HG03175 (cell line): ENCODE measurements around the gene INTS13.
"Not testable (repeated sequence)": the region's sequence is repeated elsewhere in the genome, so short reads cannot be mapped to it uniquely, and the experiment has no call there.

ENCODE experiments used
- ATAC-seq: cut with Tn5 transposase; IDR thresholded peaks from one replicate; pipeline ENCODE4 v1.9.1; 2021; ENCODE audit warnings: mild to moderate bottlenecking, moderate library complexity; ENCODE audit not compliant: unreplicated experiment

The INTS13 gene, protein sequence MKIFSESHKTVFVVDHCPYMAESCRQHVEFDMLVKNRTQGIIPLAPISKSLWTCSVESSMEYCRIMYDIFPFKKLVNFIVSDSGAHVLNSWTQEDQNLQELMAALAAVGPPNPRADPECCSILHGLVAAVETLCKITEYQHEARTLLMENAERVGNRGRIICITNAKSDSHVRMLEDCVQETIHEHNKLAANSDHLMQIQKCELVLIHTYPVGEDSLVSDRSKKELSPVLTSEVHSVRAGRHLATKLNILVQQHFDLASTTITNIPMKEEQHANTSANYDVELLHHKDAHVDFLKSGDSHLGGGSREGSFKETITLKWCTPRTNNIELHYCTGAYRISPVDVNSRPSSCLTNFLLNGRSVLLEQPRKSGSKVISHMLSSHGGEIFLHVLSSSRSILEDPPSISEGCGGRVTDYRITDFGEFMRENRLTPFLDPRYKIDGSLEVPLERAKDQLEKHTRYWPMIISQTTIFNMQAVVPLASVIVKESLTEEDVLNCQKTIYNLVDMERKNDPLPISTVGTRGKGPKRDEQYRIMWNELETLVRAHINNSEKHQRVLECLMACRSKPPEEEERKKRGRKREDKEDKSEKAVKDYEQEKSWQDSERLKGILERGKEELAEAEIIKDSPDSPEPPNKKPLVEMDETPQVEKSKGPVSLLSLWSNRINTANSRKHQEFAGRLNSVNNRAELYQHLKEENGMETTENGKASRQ

DNA sequence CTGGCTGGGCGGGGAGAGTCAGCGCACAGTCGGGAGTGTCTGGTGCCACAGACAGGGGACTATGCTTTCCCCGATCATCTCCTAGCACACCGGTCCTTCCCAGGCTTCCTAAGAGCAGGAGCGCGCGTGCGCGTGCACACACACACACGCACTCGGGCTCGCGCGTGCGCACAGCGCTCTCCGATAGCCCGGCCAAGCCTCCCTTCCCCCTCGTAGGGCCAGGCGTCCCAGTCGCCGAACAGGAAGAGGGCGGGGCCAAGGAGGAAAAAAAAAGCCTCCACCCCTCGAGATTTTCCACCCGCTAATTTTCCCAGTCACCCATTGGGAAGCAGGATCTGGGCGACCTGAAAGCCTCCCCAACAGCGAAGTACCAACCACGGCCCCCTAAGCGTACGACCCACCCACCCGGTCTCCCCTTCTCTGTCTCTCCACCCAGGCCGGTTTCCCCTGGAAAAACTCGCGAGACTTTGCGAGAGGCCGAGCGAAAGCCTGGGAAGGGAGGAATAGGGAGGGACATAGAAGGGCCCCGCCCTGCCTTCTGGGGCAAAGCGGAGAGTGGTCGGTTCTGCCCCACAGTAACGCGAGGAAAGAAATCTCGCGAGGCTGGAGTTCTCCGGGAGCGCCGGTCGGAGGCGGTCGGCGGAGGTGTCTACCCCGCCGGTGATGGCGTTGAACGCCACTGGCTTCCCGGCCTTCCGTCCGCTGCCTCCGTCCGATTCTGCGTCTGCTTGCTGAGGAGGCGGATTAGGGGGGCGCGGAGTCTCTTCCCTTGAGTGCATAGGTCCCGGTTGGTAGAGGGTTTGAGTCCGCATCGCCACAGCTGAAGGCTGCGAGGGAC lies at the start of gene INTS13, which contains the start of gene FGFR1OP2:
INTS13 (minus strand) TSS at position 119 of the 838 bp plus-strand sequence. CDS start 1,178 bp downstream, outside the sequence.
FGFR1OP2 (plus strand) TSS at position 608 of the 838 bp plus-strand sequence. CDS start 15,689 bp downstream, outside the sequence.
- ATAC-seq = peak; percentile 84

DNA sequence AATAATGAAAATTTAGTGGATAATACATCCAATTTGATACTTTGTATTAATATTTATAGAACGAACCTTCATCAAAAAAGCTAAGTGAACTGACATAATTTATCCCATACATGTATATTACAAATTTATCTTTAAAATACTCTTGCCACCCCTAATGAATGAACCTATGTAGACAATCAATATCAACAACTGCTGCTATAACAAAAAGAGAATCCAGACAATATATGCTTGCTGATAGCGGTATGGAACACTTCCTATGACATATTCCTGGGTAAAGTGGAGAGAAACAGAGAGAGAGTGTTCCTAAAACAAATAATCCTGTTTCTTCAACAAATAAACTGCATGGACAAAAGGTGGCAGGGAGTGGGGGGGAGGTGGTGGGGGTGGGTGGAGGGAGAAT lies 45.1 kb upstream of the INTS13 start:
- no peak for ATAC-seq

DNA sequence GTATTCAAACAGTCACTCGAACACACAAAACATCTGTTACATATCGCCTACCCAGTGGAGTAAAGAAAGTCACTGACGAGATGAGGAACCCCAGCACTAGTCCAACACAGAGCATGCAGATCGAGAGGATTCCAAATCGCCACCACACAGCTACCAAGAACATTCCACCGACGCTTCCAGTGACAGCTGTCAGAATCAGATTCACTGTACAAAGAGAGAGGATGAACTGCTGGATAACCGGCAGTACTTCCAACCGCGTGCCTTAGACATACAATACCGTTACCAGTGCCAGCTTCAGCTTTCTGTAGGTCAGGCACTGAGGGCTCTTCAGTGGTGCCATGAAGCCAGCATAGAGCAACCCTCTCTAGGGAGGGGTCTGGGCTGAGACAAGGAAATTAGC lies 42.0 kb upstream of the INTS13 start:
- ATAC-seq = no peak

DNA sequence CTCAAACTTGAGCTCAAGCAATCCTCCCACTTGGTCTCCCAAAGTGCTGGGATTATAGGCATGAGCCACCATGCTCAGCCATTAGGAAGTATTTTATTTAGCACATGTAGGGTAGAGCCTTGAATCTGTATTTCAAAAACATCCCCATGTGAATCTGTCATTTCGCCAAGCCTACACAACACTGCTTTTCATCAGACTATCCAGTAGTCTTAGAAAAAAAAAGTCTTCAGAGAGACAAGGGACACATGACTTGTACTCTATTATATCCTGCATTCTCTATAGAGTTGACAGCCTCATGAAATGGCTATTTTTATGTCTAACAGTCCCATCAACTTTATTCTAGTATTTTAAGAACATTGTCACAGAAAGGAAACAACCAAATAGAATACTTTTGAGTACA lies 41.0 kb upstream of the INTS13 start:
- ATAC-seq = no peak

DNA sequence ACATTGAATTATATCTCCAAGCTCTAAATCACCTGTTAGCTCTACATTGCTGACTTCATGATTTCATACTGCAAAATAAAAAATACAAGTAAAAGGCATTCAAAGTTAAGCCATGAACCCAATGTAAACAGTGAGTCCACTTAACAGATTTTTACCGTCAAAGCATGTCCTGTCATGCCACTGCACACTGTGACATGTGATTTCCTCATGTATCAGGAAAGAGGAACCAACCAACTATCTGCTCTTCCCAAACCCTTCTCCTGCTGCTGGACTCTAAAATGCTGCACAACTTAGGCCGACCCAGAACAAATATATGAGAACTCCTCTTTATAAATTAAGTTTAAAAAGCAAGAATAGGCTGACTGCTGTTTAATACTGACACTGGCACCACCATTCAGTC lies 38.9 kb upstream of the INTS13 start:
- ATAC-seq = no peak

DNA sequence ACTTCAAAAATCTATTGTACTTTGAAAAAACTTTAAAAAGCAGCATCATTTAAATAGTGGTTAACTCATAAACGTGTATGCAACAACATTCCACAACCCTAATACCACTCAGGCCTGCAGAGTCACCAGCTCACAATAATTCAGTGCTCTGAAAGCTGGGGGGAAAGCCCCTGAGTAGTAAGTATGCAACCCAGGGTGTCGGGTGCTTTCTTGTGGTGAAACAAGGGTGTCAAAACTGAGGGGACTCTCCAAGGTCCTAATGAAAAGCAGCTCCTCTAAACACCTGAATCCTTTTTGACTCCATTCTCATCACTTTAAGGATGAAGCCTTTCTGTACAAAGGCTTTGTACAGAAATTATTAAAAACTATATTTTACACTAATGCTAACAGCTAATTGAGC lies 34.2 kb upstream of the INTS13 start:
- peak; percentile 92 for ATAC-seq

DNA sequence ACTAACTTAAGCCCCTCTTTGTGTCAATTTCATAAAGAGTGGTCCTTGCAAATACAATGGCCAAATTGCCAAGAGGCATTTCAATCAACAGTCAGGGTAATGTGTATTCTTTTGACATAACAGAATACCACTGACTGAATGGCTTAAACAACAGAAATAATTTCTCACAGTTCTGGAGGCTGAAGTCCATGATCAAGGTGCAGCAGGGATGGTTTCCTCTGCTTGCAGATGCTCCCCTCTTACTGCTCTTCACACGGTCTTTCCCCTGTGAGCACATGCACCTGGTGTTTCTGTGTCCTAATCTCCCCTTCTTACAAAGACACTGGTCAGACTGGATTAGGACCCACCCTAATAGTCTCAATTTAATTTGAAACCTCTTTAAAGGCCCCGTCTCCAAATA lies 32.4 kb upstream of the INTS13 start:
- ATAC-seq = no peak

DNA sequence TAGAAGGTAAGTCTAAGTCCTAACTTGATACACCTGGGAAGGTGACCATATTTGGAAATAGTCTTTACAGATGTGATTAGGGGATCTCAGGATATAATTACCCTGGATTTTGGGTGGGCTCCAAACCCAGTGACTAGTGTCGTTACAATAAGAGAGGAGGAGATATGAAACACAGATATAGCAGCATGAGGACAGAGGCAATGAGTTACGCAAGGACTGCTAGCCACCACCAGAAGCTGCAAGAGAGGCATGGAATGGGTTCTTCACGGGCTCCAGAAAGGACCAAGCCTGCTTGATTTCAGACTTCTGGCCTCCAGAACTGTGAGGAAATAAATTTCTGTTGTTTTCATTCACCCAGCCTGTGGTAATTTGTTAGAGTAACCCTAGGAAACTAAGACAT lies 29.1 kb upstream of the INTS13 start:
- ATAC-seq = no peak

DNA sequence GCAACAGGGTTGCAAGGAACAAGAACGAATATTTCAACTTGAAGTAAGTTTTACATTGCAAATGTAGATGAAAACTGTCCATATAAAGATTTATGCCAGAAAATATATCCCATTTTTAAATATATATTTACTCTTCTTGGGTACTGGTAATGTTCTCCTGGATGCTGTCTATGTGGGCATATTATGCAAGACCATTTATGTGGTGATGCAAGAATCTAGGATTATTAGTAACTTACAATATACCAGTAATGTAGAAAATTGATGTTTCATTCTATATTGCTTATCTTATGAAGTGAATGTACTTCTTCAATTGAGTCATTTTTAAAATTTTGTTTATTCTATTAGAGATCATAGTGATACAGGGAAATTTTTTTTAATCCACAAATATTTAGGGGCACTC lies 25.6 kb upstream of the INTS13 start:
- ATAC-seq = no peak

DNA sequence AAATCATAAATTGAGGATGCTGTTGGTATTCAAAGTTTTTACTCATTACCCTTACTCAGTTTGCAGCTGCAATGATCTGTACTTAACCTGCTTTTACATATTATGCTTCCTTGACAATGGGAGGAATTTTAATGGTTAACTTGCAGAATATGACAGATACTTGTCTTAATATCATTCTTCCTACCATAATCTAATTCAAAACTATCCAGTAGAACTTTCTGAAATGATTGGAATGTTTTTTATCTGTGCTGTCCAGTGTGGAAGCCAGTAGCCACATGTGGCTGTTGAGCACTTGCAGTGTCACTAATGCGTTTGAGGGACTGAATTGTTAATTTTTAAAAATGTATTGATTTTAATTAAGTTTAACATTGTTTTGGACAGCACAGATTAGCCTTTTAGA lies 24.0 kb upstream of the INTS13 start:
- no peak for ATAC-seq

DNA sequence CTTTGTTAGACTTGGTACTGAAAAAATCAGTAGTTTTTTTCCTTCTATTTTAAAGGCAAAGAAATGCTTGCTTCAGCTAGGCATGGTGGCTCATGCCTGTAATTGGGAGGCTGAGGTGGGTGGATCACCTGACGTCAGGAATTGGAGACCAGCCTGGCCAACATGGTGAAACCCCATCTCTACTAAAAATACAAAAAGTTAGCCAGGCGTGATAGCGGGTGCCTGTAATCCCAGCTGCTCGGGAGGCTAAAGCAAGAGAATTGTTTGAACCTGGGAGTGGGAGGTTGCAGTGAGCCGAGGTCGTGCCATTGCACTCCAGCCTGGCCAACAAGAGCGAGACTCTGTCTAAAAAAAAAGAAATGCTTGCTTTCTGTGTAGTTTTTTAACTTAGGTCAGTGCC lies 23.6 kb upstream of the INTS13 start:
- ATAC-seq = not testable (repeated sequence)

DNA sequence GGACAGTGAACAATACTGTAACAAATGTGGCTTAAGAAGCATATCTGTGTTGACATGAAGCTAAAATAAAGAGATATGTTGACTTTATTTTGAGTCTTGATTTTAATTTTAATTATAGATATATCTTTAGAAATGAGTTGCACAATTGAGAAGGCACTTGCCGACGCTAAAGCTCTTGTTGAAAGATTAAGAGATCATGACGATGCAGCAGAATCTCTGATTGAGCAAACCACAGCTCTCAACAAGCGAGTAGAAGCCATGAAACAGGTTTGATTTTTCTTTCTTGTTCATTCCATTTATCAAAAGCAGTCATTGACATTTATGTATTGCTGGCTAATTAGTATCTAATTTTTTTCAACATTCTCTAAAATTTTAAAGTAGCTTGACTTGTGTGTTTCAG lies 16.2 kb upstream of the INTS13 start:
- ATAC-seq = no peak

DNA sequence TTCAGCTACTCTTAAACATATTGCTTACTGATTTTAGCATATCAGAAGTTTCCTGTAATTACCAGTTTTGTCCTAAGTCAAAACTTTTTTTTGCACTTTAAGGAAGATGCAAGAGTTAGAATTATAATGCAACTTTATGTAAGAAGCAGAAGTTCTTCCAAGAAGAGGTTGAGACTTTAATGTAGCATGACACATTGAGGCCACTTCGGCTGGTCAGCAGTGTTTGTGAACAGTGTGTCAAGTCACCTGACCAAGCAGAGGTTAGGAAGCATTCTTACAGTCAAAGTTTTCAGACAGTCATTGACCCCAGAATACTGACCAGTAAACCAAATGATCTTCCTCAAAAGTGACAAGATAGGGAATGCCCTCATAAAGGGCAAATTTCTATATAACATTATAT lies 15.7 kb upstream of the INTS13 start:
- no peak for ATAC-seq

DNA sequence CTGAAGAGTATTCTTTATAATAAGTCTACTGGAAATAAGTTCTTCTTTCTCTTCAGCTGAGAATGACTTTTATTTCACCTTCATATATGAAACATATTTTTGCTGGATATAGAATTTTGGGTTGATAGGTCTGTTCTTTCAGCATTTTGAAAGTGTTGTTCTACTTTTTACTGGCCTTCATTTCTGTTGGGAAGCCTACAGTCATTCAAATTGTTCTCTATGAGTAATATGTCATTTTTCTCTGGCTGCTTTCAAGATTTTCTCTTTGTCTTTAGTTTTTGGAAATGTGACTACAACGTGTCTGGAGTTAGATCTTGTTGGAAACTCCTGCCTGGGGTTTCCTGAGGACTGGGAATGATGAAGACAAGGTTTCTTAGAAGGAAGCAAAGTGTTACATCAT lies 10.5 kb upstream of the INTS13 start:
- no peak for ATAC-seq

DNA sequence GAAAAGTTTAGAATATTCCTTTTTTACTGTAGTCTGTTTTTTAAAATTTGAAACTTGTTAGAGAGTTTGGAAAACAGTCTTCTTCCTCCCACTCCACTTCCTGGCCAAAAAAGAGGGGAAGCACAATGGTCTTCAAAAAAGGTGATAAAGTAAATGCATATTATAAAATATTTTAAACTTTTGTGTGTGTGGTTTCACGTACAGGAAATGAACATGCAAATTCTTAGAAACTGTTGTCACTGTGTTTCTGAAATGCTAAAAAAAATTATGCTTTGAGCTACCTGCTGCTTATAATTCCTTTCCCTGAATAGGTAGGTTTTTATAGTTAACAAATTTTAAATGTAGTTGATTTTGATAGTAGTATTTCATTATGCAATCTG lies 3.4 kb upstream of the INTS13 start:
- ATAC-seq = no peak

DNA sequence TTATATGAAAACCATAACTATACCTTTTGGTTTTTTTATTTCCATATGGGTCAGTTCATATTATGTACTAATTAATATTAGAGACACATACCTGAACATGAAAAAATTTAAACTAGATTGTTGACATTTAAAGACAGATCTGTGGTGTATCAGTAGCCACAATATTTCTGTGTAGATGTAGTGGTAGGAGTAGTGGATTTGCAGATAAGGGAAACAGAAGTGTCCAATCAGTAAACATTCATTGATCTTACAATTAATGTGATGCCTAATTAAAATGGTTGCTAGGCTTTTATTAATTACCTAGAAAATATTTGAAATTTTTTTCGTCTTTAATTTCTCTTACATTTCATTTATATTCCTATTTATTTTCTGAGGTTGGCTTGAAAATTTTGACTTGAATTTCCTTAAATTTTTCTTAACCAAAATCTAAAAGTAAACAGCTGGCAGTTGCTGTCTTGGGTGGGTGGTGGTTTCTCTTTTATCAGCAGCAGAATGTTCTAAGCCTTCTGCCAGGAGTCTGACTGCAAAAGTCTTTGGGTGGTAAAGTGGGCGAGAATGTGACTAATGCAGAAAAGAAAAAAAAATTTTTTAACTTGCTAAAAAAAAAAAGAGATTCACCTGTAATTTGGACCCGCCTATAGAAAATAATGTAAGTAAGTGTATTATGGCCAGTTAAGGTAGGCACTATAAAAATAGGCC lies 2.9 kb upstream of the INTS13 start:
- ATAC-seq = no peak

DNA sequence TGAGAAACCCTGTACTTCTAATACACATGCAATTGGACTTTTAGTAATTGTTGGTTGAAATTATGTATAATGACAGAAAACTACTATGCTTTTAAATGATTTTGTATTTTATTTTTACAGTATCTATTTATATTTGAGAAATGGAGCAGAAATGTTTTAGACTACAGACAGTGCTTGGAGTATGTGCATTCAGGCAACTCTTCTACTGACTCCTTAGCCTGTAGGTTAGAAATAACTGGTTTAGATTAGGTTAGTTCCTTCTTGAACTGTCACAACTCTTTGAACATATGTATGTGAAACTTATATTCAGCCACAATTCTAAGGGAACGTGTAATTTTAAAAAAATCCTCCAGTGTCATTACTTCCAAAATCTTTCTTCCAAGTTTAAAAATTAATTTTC lies 2.2 kb upstream of the INTS13 start:
- ATAC-seq = no peak

DNA sequence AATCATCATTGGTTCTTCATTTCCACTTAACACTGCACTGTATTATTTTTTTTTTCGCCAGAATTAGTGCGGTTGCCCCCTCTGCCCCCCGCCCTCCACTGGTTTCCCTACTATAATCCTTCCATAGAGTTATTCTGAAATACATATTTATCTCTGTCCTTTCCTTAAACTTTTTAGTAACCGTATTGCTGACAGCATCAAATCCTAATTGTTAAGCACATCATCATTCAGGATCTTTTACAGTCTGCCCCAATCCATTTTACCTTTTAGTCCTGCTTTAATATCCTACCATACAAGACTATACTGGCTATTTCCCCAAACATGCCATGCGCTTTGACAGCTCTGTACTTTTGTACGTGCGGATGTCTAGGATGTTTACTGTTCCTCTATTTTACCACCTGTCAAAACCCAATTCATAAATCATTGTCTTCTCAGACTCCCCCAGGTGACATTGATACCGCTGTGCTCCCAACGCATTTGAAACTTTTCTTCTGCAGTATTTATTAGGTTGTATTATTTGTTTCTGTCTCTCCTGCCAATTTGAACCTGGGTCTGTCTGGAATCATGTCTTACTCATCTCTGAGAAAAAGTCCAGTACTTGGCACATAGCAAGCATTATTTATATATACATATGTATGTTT lies 1.5 kb upstream of the INTS13 start:
- no peak for ATAC-seq

DNA sequence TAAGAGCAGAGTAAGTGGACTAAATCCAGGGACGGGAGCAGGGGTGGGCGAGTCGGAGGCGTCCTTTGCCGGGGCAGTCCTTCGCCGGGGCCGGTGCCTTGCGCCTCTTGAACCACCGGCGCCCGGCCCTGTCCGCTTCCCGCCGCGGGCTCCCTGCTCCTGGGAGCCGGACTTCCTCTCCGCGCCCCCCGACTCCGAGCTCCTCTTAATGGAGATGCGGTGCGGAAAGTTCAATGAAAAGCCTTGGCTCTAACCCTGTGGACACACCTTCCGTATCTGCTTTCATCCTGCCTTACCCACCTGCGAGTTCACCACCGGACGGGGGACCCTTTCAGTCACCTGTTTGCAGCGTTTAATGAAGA lies 901 bp upstream of the INTS13 start:
- peak; percentile 12 for ATAC-seq

DNA sequence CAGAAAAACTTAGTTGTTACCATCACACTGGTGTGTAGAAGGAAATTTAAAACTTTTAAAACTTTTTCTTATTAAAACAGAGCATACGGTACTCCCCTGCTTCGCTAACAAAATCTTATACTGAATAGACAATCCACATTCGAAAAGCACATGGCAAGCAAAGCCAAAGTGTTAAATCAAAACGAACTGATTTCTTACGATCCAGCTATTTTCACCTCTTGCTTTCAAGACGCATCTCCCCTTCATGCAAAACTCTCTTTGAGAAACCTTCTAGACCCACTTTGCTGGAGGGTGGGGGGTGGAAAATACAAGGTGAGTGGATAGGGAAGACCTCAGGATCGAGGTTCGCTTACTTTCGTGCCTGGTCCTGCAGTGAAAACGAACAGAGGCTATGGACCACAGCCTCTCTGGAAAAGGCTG lies 328 bp downstream of the INTS13 start:
- no peak for ATAC-seq
